ENCODE data around the gene SMR3B. TPM values are rescaled to one million over a fixed set of nuclear protein-coding genes. Genes with fewer than 3 reads are reported as not detected.

The SMR3B gene
- total and polyA plus RNA-seq, 2 donors = 1.1 TPM; not detected in 1

DNA sequence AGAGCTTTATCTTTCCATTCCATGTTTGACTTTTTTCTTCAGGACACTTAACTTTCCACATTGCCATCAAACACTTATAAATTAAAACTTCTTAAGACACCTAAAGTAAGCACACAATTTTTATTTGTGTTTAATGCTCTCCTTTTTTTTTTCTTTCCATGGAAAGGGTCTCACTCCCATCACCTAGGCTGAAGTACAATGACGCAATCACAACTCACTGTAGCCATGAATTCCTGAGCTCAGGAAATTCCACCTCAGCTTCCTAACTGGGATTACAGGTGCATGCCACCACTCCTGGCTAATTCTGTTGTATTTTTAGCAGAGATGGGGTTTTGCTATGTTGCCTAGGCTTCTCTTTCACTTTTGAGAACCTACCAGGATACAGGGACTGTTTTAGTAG lies 15.1 kb upstream of the SMR3B start:
- H3K36me3 ChIP-seq (ENCODE audit: control insufficient read depth in 2 of 2, insufficient read depth in 2 of 2, low read length in 1 of 2) = no peaks in the 10 kb centered on the region
- no peak overlapping the region for H3K27ac ChIP-seq (ENCODE audit: low read depth in 1 of 2, low read length in 1 of 2)
- H3K9me3 ChIP-seq (ENCODE audit: control insufficient read depth in 2 of 2, insufficient read depth in 1 of 2, low read length in 1 of 2) = no peaks in the 10 kb centered on the region
- 98% methylated on average over 1 of the region's 1 CpG for WGBS
- DNase-seq (ENCODE audit: low read depth in 6 of 9, low spot score in 9 of 9) = no peak
- no peaks in the 10 kb centered on the region for H3K27me3 ChIP-seq (ENCODE audit: control insufficient read depth in 2 of 2, insufficient read depth in 1 of 2, low read length in 1 of 2)
- no peak overlapping the region for H3K4me3 ChIP-seq (ENCODE audit: low read length in 2 of 2)
- H3K4me1 ChIP-seq (ENCODE audit: control insufficient read depth in 2 of 2, insufficient read depth in 2 of 2, low read length in 2 of 2) = no peaks in the 10 kb centered on the region

DNA sequence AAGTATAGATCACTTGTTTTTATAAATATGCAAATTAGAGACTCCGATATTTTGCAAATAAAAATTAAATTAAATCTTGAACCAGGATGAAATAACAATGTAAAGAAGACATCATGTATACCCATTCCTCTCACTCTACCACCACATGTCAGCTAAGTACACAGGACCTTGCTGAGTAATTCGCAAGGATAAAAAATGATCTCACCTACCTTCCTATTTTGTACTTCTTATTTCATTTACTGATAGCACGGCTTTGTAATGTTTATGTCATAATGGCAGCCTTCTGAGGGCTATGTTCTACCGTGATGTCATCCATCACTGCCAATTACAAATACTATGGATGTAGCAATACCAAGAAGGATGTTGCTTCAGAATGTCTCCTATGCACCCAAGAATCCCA lies 10.9 kb upstream of the SMR3B start:
- Histone ChIP-seq H3K27ac (ENCODE audit: low read depth in 1 of 2, low read length in 1 of 2) (no peak overlapping the region), H3K36me3 (ENCODE audit: control insufficient read depth in 2 of 2, insufficient read depth in 2 of 2, low read length in 1 of 2) (no peaks in the 10 kb centered on the region), H3K4me3 (ENCODE audit: low read length in 2 of 2) (no peak overlapping the region), H3K4me1 (ENCODE audit: control insufficient read depth in 2 of 2, insufficient read depth in 2 of 2, low read length in 2 of 2) (no peaks in the 10 kb centered on the region), H3K27me3 (ENCODE audit: control insufficient read depth in 2 of 2, insufficient read depth in 1 of 2, low read length in 1 of 2) (no peaks in the 10 kb centered on the region), H3K9me3 (ENCODE audit: control insufficient read depth in 2 of 2, insufficient read depth in 1 of 2, low read length in 1 of 2) (no peaks in the 10 kb centered on the region)
- no peak for DNase-seq (ENCODE audit: low read depth in 6 of 9, low spot score in 9 of 9)
- 95% methylated on average over 4 of the region's 4 CpGs for WGBS

DNA sequence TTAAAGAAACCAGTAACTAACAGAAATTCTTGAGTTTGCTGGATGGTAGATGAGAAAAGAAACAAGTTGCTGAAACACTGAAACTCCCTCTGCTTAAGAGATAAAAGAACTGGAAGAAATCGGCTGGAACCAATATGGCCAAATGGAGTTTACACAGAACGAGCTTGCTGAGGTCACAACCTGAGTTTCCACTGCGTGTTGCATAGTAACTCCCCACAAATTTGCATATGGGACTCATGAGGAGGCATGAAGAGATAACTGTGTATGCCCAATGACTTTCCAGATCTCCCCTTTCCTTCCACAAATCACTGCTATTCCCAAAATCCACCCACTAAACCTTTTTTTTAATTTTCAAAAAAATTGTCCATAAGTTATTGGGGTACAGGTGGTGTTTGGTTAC lies 10.2 kb upstream of the SMR3B start:
- H3K27ac ChIP-seq (ENCODE audit: low read depth in 1 of 2, low read length in 1 of 2) = no peak overlapping the region
- DNase-seq (ENCODE audit: low read depth in 6 of 9, low spot score in 9 of 9) = no peak
- H3K27me3 ChIP-seq (ENCODE audit: control insufficient read depth in 2 of 2, insufficient read depth in 1 of 2, low read length in 1 of 2) = no peaks in the 10 kb centered on the region
- H3K9me3 ChIP-seq (ENCODE audit: control insufficient read depth in 2 of 2, insufficient read depth in 1 of 2, low read length in 1 of 2) = no peaks in the 10 kb centered on the region
- no peaks in the 10 kb centered on the region for H3K36me3 ChIP-seq (ENCODE audit: control insufficient read depth in 2 of 2, insufficient read depth in 2 of 2, low read length in 1 of 2)
- H3K4me1 ChIP-seq (ENCODE audit: control insufficient read depth in 2 of 2, insufficient read depth in 2 of 2, low read length in 2 of 2) = no peaks in the 10 kb centered on the region
- no peak overlapping the region for H3K4me3 ChIP-seq (ENCODE audit: low read length in 2 of 2)
- WGBS = 92% methylated on average over 3 of the region's 3 CpGs

DNA sequence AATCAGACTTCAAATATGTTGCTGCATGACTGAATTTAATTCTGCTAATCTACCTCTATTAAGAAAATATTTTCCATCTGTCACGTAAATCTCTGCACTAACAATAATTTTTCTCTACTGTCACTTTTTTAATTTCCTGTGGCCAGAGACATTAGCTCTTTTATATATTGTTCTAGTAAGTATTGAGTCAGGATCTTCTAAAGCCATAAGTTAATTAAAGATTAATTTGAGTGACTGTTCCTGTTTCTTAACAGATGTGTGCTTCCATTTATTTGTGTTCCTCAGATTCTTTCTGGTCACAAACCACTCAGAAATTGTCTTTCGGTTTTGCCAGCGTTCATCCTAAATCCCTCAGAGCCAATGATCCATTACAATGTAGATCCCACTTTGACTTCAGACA lies 2.4 kb upstream of the SMR3B start:
- Histone ChIP-seq H3K27me3 (ENCODE audit: control insufficient read depth in 2 of 2, insufficient read depth in 1 of 2, low read length in 1 of 2) (no peaks in the 10 kb centered on the region), H3K4me1 (ENCODE audit: control insufficient read depth in 2 of 2, insufficient read depth in 2 of 2, low read length in 2 of 2) (no peaks in the 10 kb centered on the region), H3K9me3 (ENCODE audit: control insufficient read depth in 2 of 2, insufficient read depth in 1 of 2, low read length in 1 of 2) (no peaks in the 10 kb centered on the region), H3K36me3 (ENCODE audit: control insufficient read depth in 2 of 2, insufficient read depth in 2 of 2, low read length in 1 of 2) (no peaks in the 10 kb centered on the region), H3K4me3 (ENCODE audit: low read length in 2 of 2) (no peak overlapping the region), H3K27ac (ENCODE audit: low read depth in 1 of 2, low read length in 1 of 2) (no peak overlapping the region)
- no peak for DNase-seq (ENCODE audit: low read depth in 6 of 9, low spot score in 9 of 9)
- 96% methylated on average over 3 of the region's 3 CpGs for WGBS

DNA sequence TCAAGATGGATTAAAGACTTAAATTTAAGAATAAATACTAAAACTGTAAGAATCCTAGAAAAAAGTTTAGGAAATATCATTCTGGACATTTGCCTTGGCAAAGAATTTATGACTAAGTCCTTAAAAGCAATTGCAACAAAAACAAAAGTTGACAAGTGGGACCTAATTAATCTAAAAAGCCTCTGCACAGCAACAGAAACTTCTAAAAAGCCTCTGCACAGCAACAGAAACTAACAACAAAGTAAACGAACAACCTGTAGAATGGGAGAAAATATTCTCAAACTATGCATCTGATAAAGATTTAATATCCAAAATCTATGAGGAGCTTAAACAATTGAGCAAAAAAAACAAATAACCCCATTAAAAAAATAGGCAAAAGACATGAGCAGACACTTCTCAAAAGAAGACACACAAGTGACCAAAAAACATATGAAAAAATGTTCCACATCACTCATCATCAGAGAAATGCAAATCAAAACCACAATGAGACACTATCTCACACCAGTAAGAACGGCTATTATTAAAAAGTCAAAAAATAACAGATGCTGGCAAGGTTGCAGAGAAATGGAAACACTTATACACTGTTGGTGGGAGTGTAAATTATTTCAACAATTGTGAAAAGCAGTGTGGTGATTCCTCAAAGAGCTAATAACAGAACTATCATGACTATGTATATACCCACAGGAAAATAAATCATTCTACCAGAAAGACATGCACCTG lies 9.3 kb downstream of the SMR3B start:
- Histone ChIP-seq H3K4me3 (ENCODE audit: low read length in 2 of 2) (no peak overlapping the region), H3K27ac (ENCODE audit: low read depth in 1 of 2, low read length in 1 of 2) (no peak overlapping the region), H3K27me3 (ENCODE audit: control insufficient read depth in 2 of 2, insufficient read depth in 1 of 2, low read length in 1 of 2) (no peaks in the 10 kb centered on the region), H3K36me3 (ENCODE audit: control insufficient read depth in 2 of 2, insufficient read depth in 2 of 2, low read length in 1 of 2) (no peaks in the 10 kb centered on the region), H3K9me3 (ENCODE audit: control insufficient read depth in 2 of 2, insufficient read depth in 1 of 2, low read length in 1 of 2) (no peaks in the 10 kb centered on the region), H3K4me1 (ENCODE audit: control insufficient read depth in 2 of 2, insufficient read depth in 2 of 2, low read length in 2 of 2) (no peaks in the 10 kb centered on the region)
- WGBS = 84% methylated on average over 2 of the region's 2 CpGs
- no peak for DNase-seq (ENCODE audit: low read depth in 6 of 9, low spot score in 9 of 9)

DNA sequence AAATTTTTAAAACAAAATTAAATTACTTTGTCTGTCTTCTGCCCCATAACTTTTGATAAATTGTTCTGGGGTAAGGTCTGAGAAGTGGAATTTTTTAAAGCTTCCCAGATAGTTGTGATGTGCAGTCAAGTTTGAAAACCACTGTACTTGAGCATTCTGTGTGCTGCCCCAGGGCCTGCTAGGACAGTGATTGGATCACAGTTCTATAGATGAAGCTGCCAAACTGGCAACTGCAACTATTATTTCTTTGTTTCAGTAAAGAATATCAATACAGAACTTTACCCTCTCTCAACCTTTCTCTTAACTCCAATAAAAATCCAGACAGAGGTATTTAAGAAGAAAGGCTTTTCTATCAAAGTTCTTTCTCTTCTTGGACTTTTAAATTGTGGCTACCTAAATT lies 14.6 kb downstream of the SMR3B start, which contains the start of gene OPRPN:
Gene OPRPN (plus strand): TSS at position 361 of the 400 bp plus-strand sequence. CDS start 1,346 bp downstream, outside the sequence.
- Histone ChIP-seq H3K4me1 (ENCODE audit: control insufficient read depth in 2 of 2, insufficient read depth in 2 of 2, low read length in 2 of 2) (no peaks in the 10 kb centered on the region), H3K27ac (ENCODE audit: low read depth in 1 of 2, low read length in 1 of 2) (no peak within 1 kb of the TSS), H3K4me3 (ENCODE audit: low read length in 2 of 2) (no peak within 1 kb of the TSS), H3K36me3 (ENCODE audit: control insufficient read depth in 2 of 2, insufficient read depth in 2 of 2, low read length in 1 of 2) (no peaks in the 10 kb centered on the region), H3K27me3 (ENCODE audit: control insufficient read depth in 2 of 2, insufficient read depth in 1 of 2, low read length in 1 of 2) (no peaks in the 10 kb centered on the region), H3K9me3 (ENCODE audit: control insufficient read depth in 2 of 2, insufficient read depth in 1 of 2, low read length in 1 of 2) (no peaks in the 10 kb centered on the region)
- no peak for DNase-seq (ENCODE audit: low read depth in 6 of 9, low spot score in 9 of 9)

DNA sequence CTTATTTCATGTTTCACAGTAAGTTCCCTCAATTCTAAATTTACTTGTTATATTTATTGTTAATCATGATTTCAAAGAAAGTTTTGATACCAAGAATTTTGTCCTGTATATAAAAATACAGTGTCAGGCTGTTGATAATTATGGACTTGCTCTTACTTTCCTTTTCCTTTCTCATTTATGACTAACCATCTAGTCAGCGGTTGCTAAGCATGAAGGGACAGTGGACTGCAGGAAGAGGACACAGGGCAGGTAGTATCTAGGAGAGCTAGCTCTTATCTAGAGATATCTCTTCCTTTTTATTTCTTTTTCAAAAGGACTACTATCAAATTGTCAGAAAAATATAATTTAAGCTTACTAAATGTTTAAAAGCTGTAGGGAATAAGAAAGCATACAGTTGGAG lies 16.4 kb downstream of the SMR3B start:
- no peaks in the 10 kb centered on the region for H3K9me3 ChIP-seq (ENCODE audit: control insufficient read depth in 2 of 2, insufficient read depth in 1 of 2, low read length in 1 of 2)
- DNase-seq (ENCODE audit: low read depth in 6 of 9, low spot score in 9 of 9) = no peak
- no peaks in the 10 kb centered on the region for H3K4me1 ChIP-seq (ENCODE audit: control insufficient read depth in 2 of 2, insufficient read depth in 2 of 2, low read length in 2 of 2)
- H3K36me3 ChIP-seq (ENCODE audit: control insufficient read depth in 2 of 2, insufficient read depth in 2 of 2, low read length in 1 of 2) = no peaks in the 10 kb centered on the region
- H3K27ac ChIP-seq (ENCODE audit: low read depth in 1 of 2, low read length in 1 of 2) = no peak overlapping the region
- 93% methylated on average over 1 of the region's 1 CpG for WGBS
- no peaks in the 10 kb centered on the region for H3K27me3 ChIP-seq (ENCODE audit: control insufficient read depth in 2 of 2, insufficient read depth in 1 of 2, low read length in 1 of 2)
- H3K4me3 ChIP-seq (ENCODE audit: low read length in 2 of 2) = no peak overlapping the region

DNA sequence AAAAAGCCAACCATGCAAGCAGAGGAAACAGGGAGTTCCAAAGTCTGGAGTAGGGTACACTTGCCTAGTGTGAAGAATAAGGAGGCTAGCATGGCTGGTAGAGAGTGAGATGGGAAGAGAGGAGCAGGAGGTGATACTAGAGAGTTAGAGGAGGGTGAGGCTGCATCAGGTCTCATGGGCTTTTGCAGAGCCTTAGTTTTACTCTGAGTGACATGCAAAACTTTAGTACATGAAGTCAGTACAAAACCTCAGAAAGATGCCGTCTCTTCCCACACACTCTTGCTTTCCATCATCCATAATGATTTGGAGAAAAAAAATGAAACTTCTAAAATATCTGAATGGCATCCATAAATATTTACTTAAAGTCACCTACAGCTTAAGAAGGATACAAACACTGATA lies 19.8 kb downstream of the SMR3B start:
- no peak overlapping the region for H3K27ac ChIP-seq (ENCODE audit: low read depth in 1 of 2, low read length in 1 of 2)
- no peak overlapping the region for H3K4me3 ChIP-seq (ENCODE audit: low read length in 2 of 2)
- no peaks in the 10 kb centered on the region for H3K36me3 ChIP-seq (ENCODE audit: control insufficient read depth in 2 of 2, insufficient read depth in 2 of 2, low read length in 1 of 2)
- H3K4me1 ChIP-seq (ENCODE audit: control insufficient read depth in 2 of 2, insufficient read depth in 2 of 2, low read length in 2 of 2) = no peaks in the 10 kb centered on the region
- no peaks in the 10 kb centered on the region for H3K9me3 ChIP-seq (ENCODE audit: control insufficient read depth in 2 of 2, insufficient read depth in 1 of 2, low read length in 1 of 2)
- no peak for DNase-seq (ENCODE audit: low read depth in 6 of 9, low spot score in 9 of 9)
- no peaks in the 10 kb centered on the region for H3K27me3 ChIP-seq (ENCODE audit: control insufficient read depth in 2 of 2, insufficient read depth in 1 of 2, low read length in 1 of 2)
- 96% methylated on average over 1 of the region's 1 CpG for WGBS

DNA sequence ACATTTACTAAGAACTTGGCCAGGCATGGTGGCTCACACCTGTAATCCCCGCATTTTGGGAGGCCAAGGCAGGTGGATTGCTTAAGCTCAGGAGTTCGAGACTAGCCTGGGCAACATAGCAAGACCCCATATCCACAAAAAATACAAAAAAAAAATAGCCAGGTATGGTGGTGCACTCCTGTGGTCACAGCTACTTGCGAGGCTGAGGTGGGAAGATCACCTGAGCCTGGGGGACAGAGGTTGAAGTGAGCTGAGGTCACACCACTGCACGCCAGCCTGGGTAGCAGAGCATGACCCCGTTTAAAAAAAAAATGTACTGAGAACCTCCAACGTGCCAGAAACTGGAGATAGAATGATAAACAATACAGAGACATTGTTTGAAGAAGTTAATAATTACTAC lies 22.8 kb downstream of the SMR3B start:
- WGBS = 84% methylated on average over 6 of the region's 6 CpGs

More for the DNA sequence above, 22.8 kb downstream of the SMR3B start:
- Histone ChIP-seq H3K27me3 (ENCODE audit: control insufficient read depth in 2 of 2, insufficient read depth in 1 of 2, low read length in 1 of 2) (no peaks in the 10 kb centered on the region), H3K4me1 (ENCODE audit: control insufficient read depth in 2 of 2, insufficient read depth in 2 of 2, low read length in 2 of 2) (no peaks in the 10 kb centered on the region), H3K27ac (ENCODE audit: low read depth in 1 of 2, low read length in 1 of 2) (no peak overlapping the region), H3K36me3 (ENCODE audit: control insufficient read depth in 2 of 2, insufficient read depth in 2 of 2, low read length in 1 of 2) (no peaks in the 10 kb centered on the region), H3K4me3 (ENCODE audit: low read length in 2 of 2) (no peak overlapping the region), H3K9me3 (ENCODE audit: control insufficient read depth in 2 of 2, insufficient read depth in 1 of 2, low read length in 1 of 2) (no peaks in the 10 kb centered on the region)
- DNase-seq (ENCODE audit: low read depth in 6 of 9, low spot score in 9 of 9) = no peak

Data from thymus (tissue), 11 donors.